Vagina (tissue), 2 donors: ENCODE measurements around the gene EGFR. TPM values are rescaled to one million over a fixed set of nuclear protein-coding genes. Genes with fewer than 3 reads are reported as not detected.
A peak's percentile ranks its signal among the peaks of the same experiment; 100 is the strongest.

ENCODE experiments used
- DNase-seq, 2 donors: peaks; one replicate each; pipeline ENCODE4 v3.0.0-alpha.2; 2017; ENCODE audit errors: extremely low spot score in 2 of 2
- H3K27ac ChIP-seq: fragments of 200-600 bp; sonication (generic); one replicate; pipeline ENCODE4 v1.5.1; 2019
- H3K27me3 ChIP-seq: fragments of 200-600 bp; sonication (generic); one replicate; pipeline ENCODE4 v1.5.1; 2019
- H3K36me3 ChIP-seq, 2 donors: fragments of 200-600 bp; sonication (generic); one replicate each; pipeline ENCODE4 v1.5.1; 2017 to 2019
- H3K4me1 ChIP-seq: fragments of 200-600 bp; sonication (generic); one replicate; pipeline ENCODE4 v1.5.1; 2019
- H3K4me3 ChIP-seq, 2 donors: fragments of 200-600 bp; sonication (generic); 1 replicate in 1 of 2; 2 replicates in 1 of 2; pipeline ENCODE4 v1.5.1; 2016 to 2019
- H3K9me3 ChIP-seq: fragments of 200-600 bp; sonication (generic); one replicate; pipeline ENCODE4 v1.5.1; 2019
- CTCF ChIP-seq, 3 experiments: fragments of 450-650 bp in 2 of 3; fragments of 200-600 bp in 1 of 3; sonication (generic) in 1 of 3; IDR thresholded peaks; one replicate each; pipeline ENCODE4 v1.5.1; 2017 to 2019; ENCODE audit warnings: antibody characterized with exemption in 3 of 3, mild to moderate bottlenecking in 2 of 3, moderate library complexity in 2 of 3
- POLR2A ChIP-seq, 2 donors: fragments of 450-650 bp; IDR thresholded peaks; one replicate each; pipeline ENCODE4 v1.6.1; 2017; ENCODE audit warnings: antibody characterized with exemption in 2 of 2, mild to moderate bottlenecking in 2 of 2, moderate library complexity in 2 of 2
- POLR2AphosphoS5 ChIP-seq, 2 donors: sonication (generic); formaldehyde crosslinking; IDR thresholded peaks; one replicate each; pipeline ENCODE4 v1.9.0; 2017; ENCODE audit warnings: antibody characterized with exemption in 2 of 2, mild to moderate bottlenecking in 2 of 2, low read depth in 1 of 2; ENCODE audit not compliant: insufficient read depth in 1 of 2
- intact Hi-C: fragments of 100-400 bp; cut with DNase I; formaldehyde crosslinking; loops from one replicate; pipeline ENCODE4 v1.15.1; 2023
- total RNA-seq: library from RNA; depleted of rRNA; stranded (reverse); fragments of >200 nt; gene quantifications from one replicate; pipeline ENCODE4 v1.2.3, GENCODE V29; 2016

EGFR gene
- total RNA-seq, 1 donor from 2014 or later = 130 TPM

- intact Hi-C loops = no loop called here
- H3K9me3 ChIP-seq = no peaks in the 10 kb centered on the region
- H3K27ac ChIP-seq = no peak overlapping the region
- peaks cover 25% of the 10 kb centered on the region for H3K4me1 ChIP-seq
- TF ChIP-seq POLR2AphosphoS5 (IDR thresholded peaks at IDR 0.05; ENCODE audit: insufficient read depth in 1 of 2, low read depth in 1 of 2) (no peak), CTCF (IDR thresholded peaks at IDR 0.05) (no peak), POLR2A (IDR thresholded peaks at IDR 0.05) (no peak)
- H3K36me3 ChIP-seq = peaks cover 0 to 29% of the 10 kb centered on the region in 2 donors
- DNase-seq = peak in 1 of 2 donors; percentile 82
- no peak overlapping the region for H3K4me3 ChIP-seq
- no peaks in the 10 kb centered on the region for H3K27me3 ChIP-seq
Measured at GRCh38 chr7:55180963-55181542, 162.2 kb downstream of the EGFR start.

GRCh38 chr7:55181762-55182161, 162.9 kb downstream of the EGFR start:
- peaks cover 0 to 29% of the 10 kb centered on the region in 2 donors for H3K36me3 ChIP-seq
- H3K27ac ChIP-seq = no peak overlapping the region
- no peak overlapping the region for H3K4me3 ChIP-seq
- TF ChIP-seq POLR2AphosphoS5 (IDR thresholded peaks at IDR 0.05; ENCODE audit: insufficient read depth in 1 of 2, low read depth in 1 of 2) = no peak
- TF ChIP-seq POLR2A (IDR thresholded peaks at IDR 0.05) = no peak
- TF ChIP-seq CTCF (IDR thresholded peaks at IDR 0.05) = no peak
- peak in 1 of 2 donors; percentile 67 for DNase-seq
- intact Hi-C loops = no loop called here
- no peaks in the 10 kb centered on the region for H3K27me3 ChIP-seq
- peaks cover 25% of the 10 kb centered on the region for H3K4me1 ChIP-seq
- H3K9me3 ChIP-seq = no peaks in the 10 kb centered on the region

- H3K4me3 ChIP-seq = no peak overlapping the region
- H3K27me3 ChIP-seq = no peaks in the 10 kb centered on the region
- intact Hi-C loops = no loop called here
- H3K9me3 ChIP-seq = no peaks in the 10 kb centered on the region
- peak in 1 of 2 donors; percentile 74 for DNase-seq
- H3K27ac ChIP-seq = no peak overlapping the region
- TF ChIP-seq CTCF (IDR thresholded peaks at IDR 0.05) (no peak), POLR2A (IDR thresholded peaks at IDR 0.05) (no peak), POLR2AphosphoS5 (IDR thresholded peaks at IDR 0.05; ENCODE audit: insufficient read depth in 1 of 2, low read depth in 1 of 2) (no peak)
- H3K36me3 ChIP-seq = peaks cover 0 to 18% of the 10 kb centered on the region in 2 donors
- peaks cover 25% of the 10 kb centered on the region for H3K4me1 ChIP-seq
Measured at GRCh38 chr7:55183897-55184296, 165.1 kb downstream of the EGFR start.

- intact Hi-C loops = no loop called here
- Histone ChIP-seq H3K9me3 (no peaks in the 10 kb centered on the region), H3K27ac (no peak overlapping the region), H3K4me1 (peaks cover 14% of the 10 kb centered on the region), H3K27me3 (no peaks in the 10 kb centered on the region), H3K36me3 (peaks cover 0 to 18% of the 10 kb centered on the region in 2 donors), H3K4me3 (no peak overlapping the region)
- no peak for TF ChIP-seq POLR2AphosphoS5 (IDR thresholded peaks at IDR 0.05; ENCODE audit: insufficient read depth in 1 of 2, low read depth in 1 of 2)
- TF ChIP-seq CTCF (IDR thresholded peaks at IDR 0.05) = no peak
- TF ChIP-seq POLR2A (IDR thresholded peaks at IDR 0.05) = no peak
- peak in 1 of 2 donors; percentile 75 for DNase-seq
Measured at GRCh38 chr7:55185321-55185802, 166.5 kb downstream of the EGFR start.

- TF ChIP-seq POLR2A (IDR thresholded peaks at IDR 0.05) (no peak), POLR2AphosphoS5 (IDR thresholded peaks at IDR 0.05; ENCODE audit: insufficient read depth in 1 of 2, low read depth in 1 of 2) (peak in 1 of 2 donors; percentile 14)
- peak in 1 of 2 donors; percentile 87 for DNase-seq
- H3K4me1 ChIP-seq = peaks cover 12% of the 10 kb centered on the region
- no peaks in the 10 kb centered on the region for H3K9me3 ChIP-seq
- no peak overlapping the region for H3K4me3 ChIP-seq
- H3K36me3 ChIP-seq = peaks cover 0 to 14% of the 10 kb centered on the region in 2 donors
- H3K27ac ChIP-seq = no peak overlapping the region
- intact Hi-C loops = no loop called here
- no peaks in the 10 kb centered on the region for H3K27me3 ChIP-seq
Measured at GRCh38 chr7:55185941-55186609, 167.3 kb downstream of the EGFR start.
